G401.6 (cell line): ENCODE measurements around the gene FBXO30.
A peak's percentile ranks its signal among the peaks of the same experiment; 100 is the strongest.

Source experiments
- FAIRE-seq: peaks from 2 replicates; lab custom pipeline; 2012; peaks lifted over from hg19 to GRCh38; lab: Jason Lieb, UNC

The FBXO30 gene

DNA sequence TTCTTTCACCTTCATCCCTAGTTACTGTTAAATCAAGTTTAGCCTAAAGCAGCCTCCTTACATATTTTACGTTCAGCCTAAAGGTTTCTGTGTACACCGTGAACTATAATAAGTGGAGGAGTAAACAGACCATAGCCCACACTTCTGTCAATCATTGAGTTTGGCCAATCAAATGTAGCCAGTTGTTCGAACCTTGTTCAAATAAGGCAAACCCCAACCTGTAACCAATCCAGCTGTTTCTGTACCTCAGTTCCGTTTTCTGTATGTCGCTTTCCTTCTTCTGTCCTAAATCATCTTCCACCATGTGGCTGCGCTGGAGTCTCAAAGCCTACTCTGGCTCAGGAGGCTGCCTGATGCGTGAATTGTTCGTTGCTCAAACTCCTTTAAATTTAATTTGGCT is 1.8 kb upstream of the FBXO30 start:
- no peak for FAIRE-seq

DNA sequence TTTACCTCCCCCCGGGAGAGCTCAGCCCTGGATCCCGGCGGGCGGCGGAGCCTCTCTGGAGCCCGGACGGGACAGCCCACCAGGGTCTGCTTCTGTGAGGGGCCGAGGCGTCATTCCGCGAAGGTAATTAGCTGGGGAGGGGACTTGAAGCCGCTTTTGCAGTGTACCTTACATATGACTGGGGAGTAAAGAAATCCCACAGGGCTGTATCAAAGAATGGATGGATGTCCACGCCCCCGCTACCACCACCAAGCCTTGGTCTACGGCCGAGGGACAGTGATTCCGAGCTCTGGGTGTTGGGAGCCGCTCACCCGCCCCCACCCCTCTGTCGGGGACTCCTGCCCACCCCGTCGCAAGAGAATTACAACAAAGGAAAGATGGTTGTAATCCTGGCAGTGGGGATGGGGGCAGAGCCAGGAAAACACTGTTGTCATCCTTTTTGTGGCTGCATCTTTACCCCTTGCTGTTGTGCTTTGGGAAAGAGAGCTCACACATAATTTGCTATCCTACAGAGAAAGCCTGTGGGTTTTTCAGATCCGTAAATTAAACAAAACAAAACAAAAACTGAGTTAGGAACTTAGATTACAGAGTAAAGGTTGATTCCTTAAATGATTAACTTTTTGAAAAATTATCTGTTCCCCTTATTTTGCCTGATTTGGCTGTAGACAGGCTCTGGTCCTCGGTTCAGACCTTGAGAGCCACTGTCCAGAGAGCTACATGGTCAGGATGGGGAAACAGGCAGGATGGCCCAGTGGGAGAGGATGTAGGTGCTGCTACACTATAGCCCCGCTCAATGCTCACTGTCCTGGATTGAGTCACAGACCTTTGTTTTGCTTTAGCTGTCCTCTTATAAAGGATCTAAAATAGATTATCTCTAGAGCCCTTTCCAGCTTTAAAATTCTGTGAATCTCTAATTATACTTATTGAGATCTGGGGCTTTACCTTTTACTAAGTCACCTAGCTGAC is 997 bp upstream of the FBXO30 start:
- no peak for FAIRE-seq

DNA sequence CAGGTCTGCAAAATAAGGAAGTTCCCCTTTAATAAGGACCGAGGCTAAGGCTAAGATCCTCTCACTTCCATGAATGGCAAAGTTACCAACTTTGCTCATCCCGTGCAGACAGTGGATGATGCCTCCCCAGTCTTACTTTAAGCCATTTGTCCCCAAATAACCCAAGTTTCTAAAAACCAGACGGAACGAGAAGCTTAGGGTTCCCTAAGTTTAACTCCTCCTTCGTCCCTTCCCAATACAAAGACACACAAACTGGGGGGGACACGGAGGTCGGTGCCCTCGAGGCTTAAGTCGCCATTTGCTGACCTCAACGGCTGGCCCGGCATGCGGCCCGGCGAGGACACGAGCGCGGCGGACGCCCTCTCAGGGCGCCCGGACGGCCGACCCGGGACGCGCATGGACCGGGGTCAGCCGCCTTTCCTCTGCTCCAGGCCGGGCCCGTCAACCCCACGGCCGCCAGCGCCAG is 527 bp downstream of the FBXO30 start:
- no peak for FAIRE-seq

DNA sequence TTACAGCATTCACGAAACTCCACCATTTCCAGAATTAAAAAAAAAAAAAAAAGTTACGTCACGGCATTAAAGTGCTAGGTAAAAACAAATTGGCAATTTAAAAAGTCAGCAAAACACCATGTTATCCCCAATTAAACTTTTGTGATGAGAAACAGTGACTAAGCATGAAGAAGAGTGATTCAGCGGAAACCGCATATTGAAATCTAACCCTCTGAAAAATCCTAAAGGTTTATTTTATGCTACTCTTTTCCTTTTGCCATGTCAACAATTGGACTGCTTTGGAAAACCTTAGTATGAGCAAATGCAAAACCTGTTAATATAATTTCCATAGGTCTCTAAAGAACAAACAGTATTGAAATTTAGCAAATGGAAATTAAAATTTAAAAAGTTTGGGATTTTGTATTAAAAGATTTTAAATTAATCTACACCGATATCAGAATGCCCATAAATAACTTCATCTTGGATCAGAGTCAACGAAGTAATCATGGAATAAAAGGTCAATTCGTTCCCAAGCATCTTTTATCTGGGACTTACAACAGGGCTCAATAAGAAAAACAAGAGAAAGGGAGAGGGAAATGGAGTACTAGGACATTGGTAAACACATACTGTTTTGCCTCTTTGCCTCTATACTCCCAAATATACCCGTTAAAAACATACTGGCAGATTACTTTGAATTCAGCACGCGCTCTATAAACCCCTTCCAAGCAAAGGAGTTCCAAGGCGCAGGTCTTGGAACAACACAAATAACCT is 1.1 kb downstream of the FBXO30 start:
- FAIRE-seq: peak; percentile 48

DNA sequence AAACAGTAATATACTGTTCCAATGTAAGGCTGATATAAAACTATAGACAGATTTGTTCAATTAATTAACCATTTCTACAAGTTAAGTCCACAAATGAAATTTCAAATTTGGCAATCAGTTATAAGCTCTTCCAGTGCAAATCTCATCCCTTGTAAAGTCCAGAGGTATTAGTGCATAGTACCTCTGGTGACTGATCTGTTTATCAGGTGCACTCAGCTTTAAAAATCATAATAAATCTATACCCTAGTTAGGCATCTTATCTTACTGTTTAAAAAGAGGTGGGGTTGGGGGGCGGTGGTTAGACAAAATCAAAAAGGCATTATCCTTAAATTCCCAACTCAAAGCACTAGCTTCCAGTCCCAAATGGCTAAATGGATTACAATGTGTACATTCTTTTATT is 2.9 kb downstream of the FBXO30 start:
- peak; percentile 21 for FAIRE-seq

DNA sequence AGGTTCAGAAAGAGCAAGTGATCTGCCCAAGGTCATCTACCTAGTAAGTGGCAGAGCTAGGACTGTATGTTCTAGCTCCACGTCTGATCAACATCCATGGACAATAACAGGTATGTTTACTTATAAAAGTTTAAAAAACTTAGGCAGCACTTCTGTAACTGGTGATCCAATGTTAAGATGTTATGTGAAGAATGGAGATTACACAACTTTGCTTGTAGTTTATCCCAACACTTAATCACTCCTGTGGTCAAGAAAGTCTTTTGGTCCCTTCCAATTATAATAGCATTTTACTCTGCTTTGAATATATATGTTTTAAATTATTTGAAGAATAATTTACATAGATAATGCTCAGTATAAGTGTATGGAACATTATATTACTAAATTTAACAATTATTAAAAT is 4.8 kb downstream of the FBXO30 start:
- FAIRE-seq: peak; percentile 63

DNA sequence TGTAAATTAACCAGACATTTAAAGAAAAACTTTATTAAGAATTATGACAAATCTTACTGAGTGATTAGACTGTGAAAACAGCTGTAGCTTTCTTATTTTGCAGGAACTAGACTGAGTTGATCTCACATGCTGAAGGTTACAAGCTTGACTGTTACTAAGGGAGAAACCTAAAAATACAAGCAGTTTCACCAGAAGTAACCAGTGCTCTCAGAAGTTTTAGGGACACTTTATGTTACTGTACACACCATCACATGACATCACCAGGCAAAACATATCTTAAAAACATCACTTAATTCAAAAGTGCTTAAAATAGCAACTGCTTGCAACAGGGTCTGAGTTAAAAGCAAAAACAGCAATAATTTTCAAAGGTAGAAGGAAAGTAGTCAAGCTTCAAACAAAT is 5.4 kb downstream of the FBXO30 start:
- no peak for FAIRE-seq

DNA sequence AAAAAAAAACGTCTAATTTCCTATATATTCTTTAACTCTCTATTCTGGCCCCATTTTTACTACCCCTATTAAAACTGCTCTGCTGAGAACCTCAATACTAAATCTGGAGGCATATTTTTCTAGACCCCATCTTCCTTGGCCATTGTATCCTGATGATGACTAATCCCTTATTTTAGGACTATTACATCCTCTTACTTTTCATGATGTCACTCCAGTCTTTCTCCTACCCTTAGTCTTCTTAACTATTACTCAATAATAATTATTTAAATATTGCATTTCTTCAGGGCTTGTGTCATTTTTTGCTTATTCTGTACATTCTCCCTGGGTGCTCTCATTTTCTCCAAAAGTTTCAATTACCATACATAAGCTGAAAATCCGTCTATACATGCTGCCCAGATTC is 6.4 kb downstream of the FBXO30 start:
- FAIRE-seq: no peak

DNA sequence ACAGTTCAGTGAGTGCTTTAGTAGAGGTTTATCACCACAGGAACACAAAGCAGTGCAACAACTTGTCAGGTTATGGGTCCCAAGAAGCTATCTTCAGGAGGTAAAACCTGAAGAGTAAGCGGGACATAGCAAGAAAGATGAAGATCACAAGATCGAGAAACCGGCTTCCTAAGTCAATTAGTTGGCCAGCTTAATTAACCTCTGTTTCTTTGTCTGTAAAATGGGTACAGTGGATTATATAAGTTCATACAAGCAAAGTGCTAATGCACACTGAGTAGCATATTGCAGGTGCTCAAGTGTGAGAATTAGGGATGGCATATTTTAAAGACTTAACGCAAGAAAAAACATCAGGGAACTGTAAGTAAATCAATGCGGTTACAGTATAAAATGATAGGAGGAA is 12.5 kb downstream of the FBXO30 start:
- no peak for FAIRE-seq

DNA sequence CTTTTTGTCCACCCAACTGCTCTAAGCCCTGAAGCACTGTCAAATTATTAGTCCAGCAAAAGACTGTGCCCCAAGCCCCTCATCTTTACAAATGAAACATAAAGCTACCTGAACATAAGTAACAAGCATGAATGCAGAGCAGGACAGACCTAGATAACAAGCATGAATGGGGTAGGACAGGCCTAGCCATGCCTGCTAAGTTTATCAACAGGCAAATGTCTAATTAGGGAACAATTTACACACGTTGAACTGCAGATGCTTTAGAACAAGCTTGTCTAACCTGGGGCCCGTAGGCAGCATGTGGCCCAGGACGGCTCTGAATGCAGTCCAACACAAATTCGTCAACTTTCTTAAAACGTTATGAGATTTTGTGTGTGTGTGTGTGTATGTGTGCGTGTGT is 13.6 kb downstream of the FBXO30 start:
- no peak for FAIRE-seq

DNA sequence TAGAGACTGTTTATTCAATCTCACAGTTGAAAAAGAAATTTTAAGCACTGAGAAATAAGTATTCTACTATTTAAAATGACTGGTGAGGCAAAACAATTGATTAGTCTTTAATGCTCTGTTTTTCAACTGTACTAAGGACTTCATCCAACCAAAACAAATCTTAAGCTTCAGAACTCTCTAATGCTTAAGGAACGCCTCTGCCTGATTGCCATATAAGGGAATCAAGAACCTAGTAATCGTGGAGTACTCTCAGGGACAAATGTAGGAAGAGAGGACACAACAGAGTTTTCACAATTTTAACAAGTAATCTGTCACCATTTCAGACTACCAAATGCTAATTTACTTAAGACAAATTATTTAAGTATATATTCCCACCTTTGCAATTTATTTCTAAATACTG is 16.1 kb downstream of the FBXO30 start:
- FAIRE-seq: no peak

DNA sequence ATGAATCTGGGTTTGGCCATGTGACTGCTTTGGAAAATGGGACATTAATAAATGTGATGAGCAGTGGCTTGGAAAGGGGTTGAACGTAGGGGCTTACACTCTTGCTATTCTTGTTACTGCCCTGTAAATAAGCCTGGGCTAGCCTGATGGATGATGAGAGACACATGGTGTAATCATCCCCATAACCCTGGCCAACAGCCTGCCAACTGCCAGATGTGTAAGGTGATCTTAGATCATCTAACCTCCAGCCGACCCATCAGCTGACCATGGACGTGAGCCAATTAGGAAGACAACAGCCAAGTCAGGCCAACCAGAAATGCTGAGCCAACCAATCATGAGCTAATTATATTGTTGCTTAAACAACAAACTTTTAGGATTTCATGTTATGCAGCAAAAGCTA is 25.2 kb downstream of the FBXO30 start:
- no peak for FAIRE-seq

DNA sequence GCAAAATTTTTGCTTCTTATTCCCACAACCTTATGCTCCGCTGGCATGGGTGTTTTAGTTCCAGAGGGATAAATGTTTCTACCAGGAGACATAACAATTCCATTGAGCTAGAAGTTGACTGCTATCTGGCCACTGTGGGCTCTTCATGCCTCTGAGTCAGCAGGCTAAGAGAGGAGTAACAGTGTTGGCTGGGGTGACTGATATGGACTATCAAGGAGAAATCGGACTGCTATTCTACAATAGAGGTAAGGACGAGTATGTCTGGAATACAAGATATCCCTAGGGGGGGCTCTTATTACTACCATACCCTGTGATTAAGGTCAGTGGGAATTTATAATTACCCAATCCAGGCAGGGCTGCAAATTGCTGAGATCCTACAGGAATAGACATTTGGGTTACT is 26.9 kb downstream of the FBXO30 start:
- no peak for FAIRE-seq

DNA sequence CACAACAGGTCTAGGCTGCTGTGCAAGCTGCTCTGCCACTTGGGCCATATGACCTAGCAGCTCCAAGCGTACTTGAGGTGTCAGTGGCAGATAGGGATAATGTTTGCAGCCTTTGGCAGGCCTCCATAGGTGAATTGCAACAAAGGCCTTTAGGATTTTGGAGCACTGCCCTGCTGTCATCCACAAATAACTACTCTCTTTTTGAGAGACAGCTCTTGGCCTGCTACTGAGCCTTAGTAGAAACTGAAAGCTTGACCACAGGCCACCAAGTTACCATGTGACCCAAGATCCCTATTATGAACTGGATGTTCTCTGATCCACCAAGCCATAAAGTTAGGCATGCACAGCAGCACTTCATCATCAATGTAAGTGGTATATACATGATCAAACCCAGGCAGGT is 29.9 kb downstream of the FBXO30 start:
- FAIRE-seq: no peak

DNA sequence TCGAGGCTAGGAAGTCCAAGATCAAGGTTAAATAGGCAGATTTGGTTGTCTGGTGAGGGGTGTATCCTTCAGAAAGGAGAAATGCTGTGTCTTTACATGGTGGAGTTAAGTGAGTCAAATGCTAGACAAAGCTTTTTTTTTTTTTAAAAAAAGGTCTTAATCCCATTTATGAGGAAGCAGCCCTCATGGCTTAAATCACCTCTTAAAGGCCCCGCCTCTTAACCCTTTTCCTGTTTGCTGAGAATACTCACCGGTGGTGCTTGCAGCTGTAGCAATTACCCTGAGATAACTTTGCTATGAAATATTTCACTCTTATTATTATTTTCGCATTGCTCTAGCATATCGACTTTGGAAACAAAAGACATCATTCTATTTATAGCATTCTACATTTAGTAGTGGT is 30.8 kb downstream of the FBXO30 start:
- no peak for FAIRE-seq

DNA sequence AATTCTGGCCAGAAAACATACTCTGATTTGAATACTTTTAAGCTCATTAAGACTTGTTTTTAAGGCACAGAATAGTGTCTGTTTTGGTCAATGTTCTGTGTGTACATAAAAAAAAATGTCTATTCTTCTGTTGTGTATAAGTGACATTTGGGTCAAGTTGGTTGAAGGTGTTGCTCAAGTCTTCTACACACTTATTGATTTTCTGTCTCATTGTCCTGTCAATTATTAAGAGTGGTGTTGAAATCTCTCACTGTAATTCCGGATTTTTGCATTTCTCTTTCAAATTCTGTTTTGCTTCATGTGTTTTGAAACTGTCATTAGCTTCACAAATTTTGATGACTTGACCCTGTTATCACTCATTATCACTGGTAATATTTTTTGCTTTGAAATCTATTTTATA is 41.7 kb downstream of the FBXO30 start:
- no peak for FAIRE-seq

DNA sequence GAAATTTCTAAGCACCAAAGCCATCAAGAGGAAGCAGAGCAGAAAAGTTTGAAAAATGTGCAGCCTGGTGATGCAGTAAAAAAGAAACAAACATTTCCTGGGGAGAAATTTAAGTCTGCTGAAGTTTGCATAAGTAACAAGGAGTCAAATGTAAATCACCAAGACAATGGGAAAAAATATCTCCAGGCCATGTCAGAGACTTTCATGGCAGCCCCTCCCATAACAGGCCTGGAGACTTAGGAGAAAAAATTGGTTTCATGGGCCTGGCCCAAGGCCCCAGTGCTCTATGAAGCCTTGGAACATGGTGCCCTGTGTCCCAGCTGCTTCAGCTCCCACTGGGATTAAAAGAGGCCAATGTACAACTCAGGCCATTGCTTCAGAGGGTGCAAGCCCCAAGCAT is 49.1 kb downstream of the FBXO30 start:
- no peak for FAIRE-seq

DNA sequence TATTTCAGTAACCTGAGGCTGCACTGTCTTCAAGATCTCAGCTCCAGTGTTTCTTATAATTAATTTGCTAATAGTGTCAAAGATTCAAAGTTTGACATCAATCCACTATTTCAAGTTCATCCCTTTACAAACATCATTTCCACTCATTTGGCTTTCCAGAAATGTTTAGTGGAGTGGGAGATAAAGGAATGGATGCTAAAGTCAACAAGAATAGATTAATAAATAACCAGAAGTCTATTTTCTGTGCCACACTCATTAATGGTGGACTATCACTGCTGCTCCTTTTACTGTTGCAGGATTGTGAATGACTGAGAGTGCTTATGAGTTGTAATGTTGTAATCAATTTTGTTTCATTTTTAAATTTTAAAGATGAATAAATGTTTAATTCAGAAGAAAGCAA is 50.9 kb downstream of the FBXO30 start:
- no peak for FAIRE-seq

DNA sequence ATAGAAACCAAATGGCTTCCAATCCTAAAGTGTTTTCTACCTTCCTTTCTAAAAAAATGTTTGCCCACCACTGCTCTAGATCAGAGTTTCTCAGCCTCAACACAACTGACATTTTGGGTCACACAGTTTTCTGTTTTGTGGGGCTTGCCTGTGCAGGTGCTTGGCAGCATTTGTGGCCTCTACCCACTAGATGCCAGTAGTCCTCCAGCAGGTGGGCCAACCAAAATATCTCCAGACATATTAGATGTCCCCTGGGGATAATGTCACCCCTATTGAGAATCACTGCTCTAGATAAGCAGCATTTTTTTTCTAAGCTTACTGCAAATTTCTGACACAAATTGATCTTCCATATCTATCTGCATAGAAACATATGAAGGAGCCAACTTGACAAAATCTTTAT is 53.0 kb downstream of the FBXO30 start:
- FAIRE-seq: no peak

DNA sequence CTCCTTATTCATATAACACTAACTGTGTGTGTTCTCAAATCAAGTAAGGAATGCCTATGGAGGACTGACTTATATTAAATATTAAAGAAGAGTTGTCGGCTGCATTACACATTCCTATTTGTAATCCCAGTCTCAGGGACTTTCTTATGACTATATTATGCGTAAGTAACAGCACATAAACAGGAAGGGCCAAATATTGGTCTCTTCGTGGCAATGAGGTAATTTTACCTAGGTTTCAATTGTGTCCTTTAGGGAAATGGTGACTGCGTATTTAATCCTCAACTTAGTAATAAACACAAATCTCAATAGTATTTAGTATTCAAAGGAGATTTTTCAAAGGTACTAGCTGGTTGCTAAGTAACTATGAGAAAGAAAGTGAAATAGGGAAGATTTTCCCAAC is 56.5 kb downstream of the FBXO30 start:
- no peak for FAIRE-seq

DNA sequence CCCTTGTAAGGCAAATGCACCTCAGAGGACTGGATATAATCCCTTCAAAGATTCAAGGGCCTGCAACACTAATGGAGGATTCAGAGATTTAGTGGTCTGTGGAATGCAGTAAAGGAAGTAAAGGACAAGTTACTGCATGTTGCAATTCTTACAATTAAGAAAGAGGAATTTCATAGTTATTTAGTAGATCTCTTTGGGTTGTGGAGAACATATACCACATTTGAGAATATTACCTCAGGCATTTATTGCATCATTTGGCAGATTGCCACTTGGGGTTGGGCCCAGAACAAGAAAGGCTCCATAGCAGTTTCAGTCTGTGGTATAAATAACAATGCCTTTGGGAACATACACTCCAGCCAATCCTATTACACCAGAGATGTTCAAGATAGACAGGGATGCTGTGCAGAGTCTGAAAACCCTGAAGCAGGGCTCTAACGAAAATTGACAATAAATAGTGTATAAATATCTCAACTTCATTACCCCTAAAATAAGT is 58.4 kb downstream of the FBXO30 start:
- FAIRE-seq: no peak

DNA sequence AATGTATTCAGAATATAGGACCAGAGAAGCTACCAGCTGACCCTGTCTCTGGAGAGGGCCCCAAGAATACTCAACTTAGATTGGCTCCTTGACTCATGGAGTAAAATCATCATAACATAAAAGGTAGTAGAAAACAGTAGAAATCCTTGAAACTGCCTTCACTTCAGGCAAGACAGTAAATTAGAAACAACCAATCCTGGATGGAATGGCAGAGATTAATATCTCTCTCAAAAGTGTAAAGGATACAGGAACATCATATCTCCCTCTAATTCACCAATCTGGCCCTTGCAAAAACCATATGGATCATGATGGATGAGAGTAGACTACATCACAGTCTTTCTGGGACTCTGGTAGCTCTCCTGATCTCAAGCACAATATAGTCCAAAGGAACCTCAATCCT is 58.9 kb downstream of the FBXO30 start:
- FAIRE-seq: no peak

DNA sequence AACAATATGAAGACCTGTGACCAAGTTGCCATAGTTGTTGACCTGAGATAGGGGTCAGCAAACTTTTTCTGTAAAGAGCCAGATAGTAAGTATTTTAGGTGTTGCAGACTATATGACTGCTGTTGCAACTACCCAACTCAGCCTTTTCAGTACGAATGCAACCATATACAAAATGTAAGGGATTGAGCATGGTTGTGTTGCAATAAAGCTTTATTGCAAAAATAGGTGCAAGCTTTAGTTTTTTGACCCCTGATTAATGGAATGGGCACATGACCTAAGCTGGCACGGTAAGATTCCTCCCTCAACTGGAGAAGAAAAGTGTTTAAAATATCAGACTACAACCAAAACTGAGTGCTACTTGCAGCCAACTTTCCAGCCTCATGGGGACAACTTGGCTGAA is 62.0 kb downstream of the FBXO30 start:
- FAIRE-seq: no peak
